Progenitor cell of endocrine pancreas (in vitro differentiated cells): ENCODE data around the gene PTBP1. TPM values are rescaled to one million over a fixed set of nuclear protein-coding genes. Genes with fewer than 3 reads are reported as not detected.

Experiments used
- DNase-seq: peaks from one replicate; pipeline ENCODE4 v3.0.0; 2021; ENCODE audit warnings: low spot score; ENCODE audit not compliant: unreplicated experiment
- H3K27ac Mint-ChIP-seq: 2 replicates; pipeline ENCODE4 v1.8.0; 2021; ENCODE audit warnings: mild to moderate bottlenecking, moderate library complexity, mixed read lengths
- H3K27me3 Mint-ChIP-seq: 2 replicates; pipeline ENCODE4 v1.8.0; 2021; ENCODE audit warnings: mixed read lengths
- H3K36me3 Mint-ChIP-seq: 2 replicates; pipeline ENCODE4 v1.8.0; 2022; ENCODE audit warnings: mixed read lengths; ENCODE audit not compliant: insufficient read depth
- H3K4me1 Mint-ChIP-seq: 2 replicates; pipeline ENCODE4 v1.8.0; 2021; ENCODE audit warnings: low read depth, mixed read lengths
- H3K4me3 Mint-ChIP-seq: 2 replicates; pipeline ENCODE4 v1.8.0; 2021; ENCODE audit warnings: low read depth, mild to moderate bottlenecking, moderate library complexity, mixed read lengths
- H3K9me3 Mint-ChIP-seq: 2 replicates; pipeline ENCODE4 v1.8.0; 2021; ENCODE audit warnings: low read depth, mixed read lengths
- total RNA-seq: library from RNA; stranded (reverse); gene quantifications from 2 replicates; pipeline ENCODE4 v1.2.1, GENCODE V29; 2021
- TF ChIP-seq, protein P1 (sequence below): fragments of 200-600 bp; sonication (generic); IDR thresholded peaks from one replicate; pipeline ENCODE4 v1.5.0; 2021; ENCODE audit warnings: antibody characterized with exemption, mild to moderate bottlenecking; ENCODE audit not compliant: unreplicated experiment

PTBP1 gene
- total RNA-seq, 1 donor from 2014 or later = 500 TPM

- Mint-ChIP-seq H3K36me3 (peaks cover 12% of the 10 kb centered on the region), H3K4me3 (peak overlapping the region; percentile 85), H3K9me3 (no peaks in the 10 kb centered on the region), H3K27ac (peak overlapping the region; percentile 95), H3K27me3 (no peaks in the 10 kb centered on the region), H3K4me1 (peaks cover 34% of the 10 kb centered on the region)
- no peak for DNase-seq
- TF ChIP-seq, protein P1, sequence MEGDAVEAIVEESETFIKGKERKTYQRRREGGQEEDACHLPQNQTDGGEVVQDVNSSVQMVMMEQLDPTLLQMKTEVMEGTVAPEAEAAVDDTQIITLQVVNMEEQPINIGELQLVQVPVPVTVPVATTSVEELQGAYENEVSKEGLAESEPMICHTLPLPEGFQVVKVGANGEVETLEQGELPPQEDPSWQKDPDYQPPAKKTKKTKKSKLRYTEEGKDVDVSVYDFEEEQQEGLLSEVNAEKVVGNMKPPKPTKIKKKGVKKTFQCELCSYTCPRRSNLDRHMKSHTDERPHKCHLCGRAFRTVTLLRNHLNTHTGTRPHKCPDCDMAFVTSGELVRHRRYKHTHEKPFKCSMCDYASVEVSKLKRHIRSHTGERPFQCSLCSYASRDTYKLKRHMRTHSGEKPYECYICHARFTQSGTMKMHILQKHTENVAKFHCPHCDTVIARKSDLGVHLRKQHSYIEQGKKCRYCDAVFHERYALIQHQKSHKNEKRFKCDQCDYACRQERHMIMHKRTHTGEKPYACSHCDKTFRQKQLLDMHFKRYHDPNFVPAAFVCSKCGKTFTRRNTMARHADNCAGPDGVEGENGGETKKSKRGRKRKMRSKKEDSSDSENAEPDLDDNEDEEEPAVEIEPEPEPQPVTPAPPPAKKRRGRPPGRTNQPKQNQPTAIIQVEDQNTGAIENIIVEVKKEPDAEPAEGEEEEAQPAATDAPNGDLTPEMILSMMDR = no peak
Measured at GRCh38 chr19:798415-799075, 1.3 kb downstream of the PTBP1 start.

DNA sequence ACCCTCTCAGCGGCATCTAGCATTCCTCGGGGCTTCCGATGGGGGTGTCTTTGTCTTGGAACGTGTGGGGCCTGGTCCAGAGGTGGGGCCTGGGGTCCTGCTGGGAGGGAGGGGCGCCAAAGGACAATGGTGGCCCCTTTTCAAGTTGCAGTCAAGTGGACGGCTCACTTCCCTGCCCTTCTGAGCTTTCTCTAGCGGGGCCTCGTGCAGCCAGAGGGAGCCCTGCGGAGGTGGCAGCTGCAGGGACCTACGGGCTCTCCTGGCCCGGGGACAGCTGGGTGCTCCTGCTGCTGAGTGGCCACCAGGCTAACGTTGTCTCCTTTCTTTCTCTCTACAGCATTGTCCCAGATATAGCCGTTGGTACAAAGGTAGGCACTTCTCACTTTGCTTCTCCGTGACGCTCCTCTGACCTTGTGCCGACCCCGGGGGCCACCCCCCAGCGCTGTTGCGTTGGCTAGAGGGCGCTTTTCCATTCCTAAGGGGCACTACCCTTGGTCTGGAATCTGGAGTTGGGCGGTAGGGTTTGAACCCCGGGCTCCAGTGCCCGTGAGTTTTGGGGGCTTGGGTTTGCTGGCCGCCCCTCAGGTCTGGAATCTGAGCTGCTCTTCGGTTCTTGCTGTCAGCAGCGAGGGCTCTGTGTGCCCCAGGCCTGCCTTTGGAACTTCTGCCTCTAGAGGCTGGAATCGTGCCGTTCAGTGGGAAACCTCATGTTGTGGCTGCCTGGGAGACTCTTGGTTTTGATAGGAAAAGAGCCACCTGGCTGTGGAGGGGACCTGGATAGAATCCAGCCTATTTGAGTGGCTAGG, 2.0 kb downstream of the PTBP1 start:
- Mint-ChIP-seq H3K27ac (peak overlapping the region; percentile 95), H3K4me1 (peaks cover 34% of the 10 kb centered on the region), H3K36me3 (peaks cover 13% of the 10 kb centered on the region), H3K4me3 (peak overlapping the region; percentile 85), H3K9me3 (no peaks in the 10 kb centered on the region), H3K27me3 (no peaks in the 10 kb centered on the region)
- TF ChIP-seq, protein P1 = peak; percentile 45
- DNase-seq = no peak

DNA sequence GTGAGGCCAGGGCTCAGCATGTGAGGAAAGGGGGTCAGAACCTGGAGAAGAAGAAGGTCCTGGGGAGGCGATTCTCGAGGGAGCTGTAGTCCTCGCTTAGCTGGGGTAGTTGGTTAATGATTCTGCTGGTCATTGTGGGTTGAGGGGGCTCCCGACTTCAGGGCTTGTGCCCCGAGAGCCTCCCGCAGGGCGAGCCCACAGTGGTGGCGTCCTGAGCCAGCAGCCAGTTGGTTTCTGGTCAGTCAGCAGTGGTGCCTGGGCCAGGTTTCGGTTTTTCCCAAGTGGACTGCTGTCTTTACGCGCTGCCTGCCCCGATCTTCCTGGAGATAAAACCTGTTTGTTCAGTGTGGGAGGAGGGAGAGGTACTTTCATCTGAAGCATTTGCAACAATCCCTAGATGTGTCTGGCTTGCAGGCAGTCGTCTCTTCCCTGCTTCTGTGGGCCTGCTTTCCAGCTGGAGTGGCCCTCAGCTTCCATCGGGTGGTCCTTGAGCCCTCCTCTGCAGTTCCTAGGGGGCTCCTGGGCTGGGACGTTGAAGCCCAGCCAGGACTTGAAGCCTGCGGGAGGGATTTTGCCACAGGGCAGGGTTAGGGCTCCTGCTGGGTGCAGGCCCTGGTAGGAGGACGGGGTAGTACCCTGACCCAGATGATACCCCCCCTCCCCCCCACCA, 3.2 kb downstream of the PTBP1 start:
- H3K27ac Mint-ChIP-seq = peak overlapping the region; percentile 95

GRCh38 chr19:801030-801860, 4.0 kb downstream of the PTBP1 start:
- Mint-ChIP-seq H3K9me3 (no peaks in the 10 kb centered on the region), H3K4me3 (no peak overlapping the region), H3K36me3 (peaks cover 15% of the 10 kb centered on the region), H3K27me3 (no peaks in the 10 kb centered on the region), H3K27ac (peak overlapping the region; percentile 10), H3K4me1 (peaks cover 34% of the 10 kb centered on the region)
- TF ChIP-seq, protein P1 = no peak
- no peak for DNase-seq

More for the DNA sequence above, 3.2 kb downstream of the PTBP1 start:
- DNase-seq = no peak
- Mint-ChIP-seq H3K27me3 (no peaks in the 10 kb centered on the region), H3K36me3 (peaks cover 15% of the 10 kb centered on the region), H3K4me1 (peaks cover 34% of the 10 kb centered on the region), H3K4me3 (peak overlapping the region; percentile 85), H3K9me3 (no peaks in the 10 kb centered on the region)
- TF ChIP-seq, protein P1 = no peak
